HepG2 (cell line): ENCODE results near the gene CCDC57. TPM values are rescaled to one million over a fixed set of nuclear protein-coding genes. Genes with fewer than 3 reads are reported as not detected.

Experiments used
- ADNP ChIP-seq: sonication (generic); formaldehyde crosslinking; IDR thresholded peaks from 2 replicates; pipeline ENCODE4 v1.4.0; 2020; ENCODE audit warnings: missing genetic modification reagents
- ARNT2 ChIP-seq: sonication (generic); formaldehyde crosslinking; IDR thresholded peaks from 2 replicates; pipeline ENCODE4 v1.8.0; 2022; ENCODE audit warnings: mild to moderate bottlenecking, low read depth, missing genetic modification reagents, moderate library complexity
- CHD2 ChIP-seq: IDR thresholded peaks from 2 replicates; pipeline ENCODE4 v1.6.1; 2011; ENCODE audit warnings: low read depth, low read length, improper control_type of control experiment
- GPN1 ChIP-seq: sonication (generic); formaldehyde crosslinking; IDR thresholded peaks from 2 replicates; pipeline ENCODE4 v1.5.1; 2020; ENCODE audit warnings: missing genetic modification reagents, borderline replicate concordance
- HMGA1 ChIP-seq: sonication (generic); formaldehyde crosslinking; conservative IDR thresholded peaks from 2 replicates; pipeline ENCODE4 v1.4.0; 2020; ENCODE audit warnings: missing genetic modification reagents
- HOXA7 ChIP-seq: sonication (generic); formaldehyde crosslinking; IDR thresholded peaks from 2 replicates; pipeline ENCODE4 v1.8.1; 2022; ENCODE audit warnings: mild to moderate bottlenecking, missing genetic modification reagents, moderate library complexity
- SMARCE1 ChIP-seq: fragments of 450-650 bp; IDR thresholded peaks from 2 replicates; pipeline ENCODE4 v1.6.1; 2017; ENCODE audit warnings: borderline replicate concordance
- ZNF329 ChIP-seq: sonication (generic); formaldehyde crosslinking; IDR thresholded peaks from 2 replicates; pipeline ENCODE4 v1.9.0; 2021; ENCODE audit warnings: low read depth, mild to moderate bottlenecking, missing genetic modification reagents
- ZNF484 ChIP-seq: sonication (generic); formaldehyde crosslinking; IDR thresholded peaks from 2 replicates; pipeline ENCODE4 v1.5.1; 2020; ENCODE audit warnings: mild to moderate bottlenecking, low read depth, missing genetic modification reagents, borderline replicate concordance
- ZNF564 ChIP-seq: sonication (generic); formaldehyde crosslinking; IDR thresholded peaks from 2 replicates; pipeline ENCODE4 v1.8.1; 2023; ENCODE audit warnings: mild to moderate bottlenecking, missing genetic modification reagents
- ZNF720 ChIP-seq: sonication (generic); formaldehyde crosslinking; IDR thresholded peaks from 2 replicates; pipeline ENCODE4 v1.4.0; 2020; ENCODE audit warnings: missing genetic modification reagents
- ZNF737 ChIP-seq: sonication (generic); formaldehyde crosslinking; IDR thresholded peaks from 2 replicates; pipeline ENCODE4 v1.5.0; 2020; ENCODE audit warnings: missing genetic modification reagents, mild to moderate bottlenecking, borderline replicate concordance
- ZNF788 ChIP-seq: sonication (generic); formaldehyde crosslinking; IDR thresholded peaks from 2 replicates; pipeline ENCODE4 v1.5.0; 2020; ENCODE audit warnings: mild to moderate bottlenecking, missing genetic modification reagents, borderline replicate concordance
- polyA plus RNA-seq, 8 experiments: library from polyadenylated mRNA; depleted of rRNA in 3 of 8; stranded (reverse) in 7 of 8; unstranded in 1 of 8; fragments of >200 nt; fragmentation: Illumina TruSeq in 4 of 8; extraction: Trizol in 4 of 8; gene quantifications; 2 replicates each; pipeline versions ENCODE4 v1.2.1 to v1.2.3, GENCODE V29; 2011 to 2016; ENCODE audit warnings: low read depth in 4 of 8, missing spikeins in 1 of 8, mixed read lengths in 1 of 8; ENCODE audit not compliant: insufficient read depth in 1 of 8
- total RNA-seq, 5 experiments: library from RNA; depleted of rRNA; stranded (reverse); fragments of >200 nt; fragmentation: Illumina TruSeq; extraction: Trizol; gene quantifications; 2 replicates each; pipeline ENCODE4 v1.2.3, GENCODE V29; 2016; ENCODE audit warnings: low read depth in 1 of 5
- TF ChIP-seq, protein P1 (sequence below), 2 experiments: IDR thresholded peaks; 2 replicates each; pipeline ENCODE4 v1.6.1; 2011 to 2012; ENCODE audit warnings: low read length in 2 of 2, borderline replicate concordance in 1 of 2, low read depth in 1 of 2, mild to moderate bottlenecking in 1 of 2, moderate library complexity in 1 of 2
- TF ChIP-seq, protein P2 (sequence below): sonication (generic); formaldehyde crosslinking; IDR thresholded peaks from 2 replicates; pipeline ENCODE4 v1.5.0; 2020; ENCODE audit warnings: missing genetic modification reagents, mild to moderate bottlenecking, borderline replicate concordance
- TF ChIP-seq, protein P3 (sequence below): fragments of 450-650 bp; IDR thresholded peaks from 2 replicates; pipeline ENCODE4 v1.6.1; 2016
- TF ChIP-seq, protein P4 (sequence below): IDR thresholded peaks from 2 replicates; pipeline ENCODE4 v1.6.1; 2012; ENCODE audit warnings: low read depth, low read length, improper control_type of control experiment
- TF ChIP-seq, protein P5 (sequence below): sonication (generic); formaldehyde crosslinking; IDR thresholded peaks from 2 replicates; pipeline ENCODE4 v1.4.0; 2020; ENCODE audit warnings: low read depth, mild to moderate bottlenecking, missing genetic modification reagents
- TF ChIP-seq, protein P6 (sequence below): sonication (generic); formaldehyde crosslinking; IDR thresholded peaks from 2 replicates; pipeline ENCODE4 v1.4.0; 2020; ENCODE audit warnings: missing genetic modification reagents, borderline replicate concordance

The CCDC57 gene
- total and polyA plus RNA-seq, 2 of the 13 experiments (the other 11 are each of a cell fraction or from before 2014, with no cell fraction given) = 59.3 to 59.9 TPM

DNA sequence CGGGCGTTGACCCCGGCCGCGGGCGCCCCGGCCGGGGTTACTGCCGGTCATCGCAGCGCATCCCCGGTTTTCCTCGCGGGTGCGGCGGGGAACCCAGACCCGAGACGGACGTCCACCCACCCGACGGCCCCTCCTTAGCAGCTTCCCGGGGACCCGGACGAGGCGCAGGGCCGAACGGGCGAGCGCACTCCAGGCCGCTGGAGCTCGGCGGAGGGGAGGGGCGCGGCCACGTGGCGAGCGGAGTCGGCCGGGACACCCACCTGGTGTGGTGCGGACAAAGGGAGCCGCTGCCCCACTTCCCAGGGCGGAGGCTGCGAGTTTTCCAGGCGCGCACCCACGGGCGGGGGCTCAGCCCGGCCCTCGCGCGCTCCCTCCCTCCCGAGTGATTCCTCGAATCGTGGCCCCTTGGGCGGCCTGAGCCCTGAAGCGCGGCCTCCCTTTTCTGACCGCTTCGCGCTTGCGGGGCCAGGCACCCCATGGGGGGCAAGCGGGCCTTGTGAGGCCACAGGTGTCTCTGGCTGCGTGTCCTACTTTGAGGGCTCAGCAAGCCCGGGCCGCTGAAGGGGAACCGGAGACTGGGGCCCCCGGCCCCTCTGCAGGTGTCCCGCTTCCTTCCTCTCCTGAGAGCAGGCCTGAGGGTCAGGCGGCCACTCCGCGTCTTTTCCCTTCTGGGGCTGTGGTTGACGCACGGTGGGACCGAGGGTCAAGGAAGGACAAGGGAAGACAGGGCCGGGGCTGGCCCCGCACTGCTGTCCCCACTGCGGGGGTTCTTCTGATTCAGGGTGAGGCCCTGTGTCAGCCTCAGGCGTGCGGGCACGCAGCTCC is 113.5 kb downstream of the CCDC57 start (continued):
- TF ChIP-seq, protein P1, sequence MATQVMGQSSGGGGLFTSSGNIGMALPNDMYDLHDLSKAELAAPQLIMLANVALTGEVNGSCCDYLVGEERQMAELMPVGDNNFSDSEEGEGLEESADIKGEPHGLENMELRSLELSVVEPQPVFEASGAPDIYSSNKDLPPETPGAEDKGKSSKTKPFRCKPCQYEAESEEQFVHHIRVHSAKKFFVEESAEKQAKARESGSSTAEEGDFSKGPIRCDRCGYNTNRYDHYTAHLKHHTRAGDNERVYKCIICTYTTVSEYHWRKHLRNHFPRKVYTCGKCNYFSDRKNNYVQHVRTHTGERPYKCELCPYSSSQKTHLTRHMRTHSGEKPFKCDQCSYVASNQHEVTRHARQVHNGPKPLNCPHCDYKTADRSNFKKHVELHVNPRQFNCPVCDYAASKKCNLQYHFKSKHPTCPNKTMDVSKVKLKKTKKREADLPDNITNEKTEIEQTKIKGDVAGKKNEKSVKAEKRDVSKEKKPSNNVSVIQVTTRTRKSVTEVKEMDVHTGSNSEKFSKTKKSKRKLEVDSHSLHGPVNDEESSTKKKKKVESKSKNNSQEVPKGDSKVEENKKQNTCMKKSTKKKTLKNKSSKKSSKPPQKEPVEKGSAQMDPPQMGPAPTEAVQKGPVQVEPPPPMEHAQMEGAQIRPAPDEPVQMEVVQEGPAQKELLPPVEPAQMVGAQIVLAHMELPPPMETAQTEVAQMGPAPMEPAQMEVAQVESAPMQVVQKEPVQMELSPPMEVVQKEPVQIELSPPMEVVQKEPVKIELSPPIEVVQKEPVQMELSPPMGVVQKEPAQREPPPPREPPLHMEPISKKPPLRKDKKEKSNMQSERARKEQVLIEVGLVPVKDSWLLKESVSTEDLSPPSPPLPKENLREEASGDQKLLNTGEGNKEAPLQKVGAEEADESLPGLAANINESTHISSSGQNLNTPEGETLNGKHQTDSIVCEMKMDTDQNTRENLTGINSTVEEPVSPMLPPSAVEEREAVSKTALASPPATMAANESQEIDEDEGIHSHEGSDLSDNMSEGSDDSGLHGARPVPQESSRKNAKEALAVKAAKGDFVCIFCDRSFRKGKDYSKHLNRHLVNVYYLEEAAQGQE (IDR thresholded peaks at IDR 0.05; ENCODE audit: borderline replicate concordance in 1 of 2, low read depth in 1 of 2, low read length in 2 of 2) = no peak; a peak in 1 of 4 replicates
- TF ChIP-seq ZNF737 (CRISPR knock-in tag) (no peak), ZNF329 (no peak), ARNT2 (CRISPR knock-in tag) (no peak), ZNF484 (no peak), HMGA1 (CRISPR knock-in tag) (no peak), ZNF564 (CRISPR knock-in tag) (peak; percentile 46; the same call in 1 of the 2 replicates), HOXA7 (CRISPR knock-in tag) (no peak), GPN1 (CRISPR knock-in tag) (no peak), SMARCE1 (no peak), ZNF720 (CRISPR knock-in tag) (0 out of 2 replicates have a peak, but pooled peaks have one; percentile 47), CHD2 (no peak), ZNF788 (no peak; the same call in 1 of the 2 replicates), ADNP (CRISPR knock-in tag) (no peak)
- TF ChIP-seq, protein P2, sequence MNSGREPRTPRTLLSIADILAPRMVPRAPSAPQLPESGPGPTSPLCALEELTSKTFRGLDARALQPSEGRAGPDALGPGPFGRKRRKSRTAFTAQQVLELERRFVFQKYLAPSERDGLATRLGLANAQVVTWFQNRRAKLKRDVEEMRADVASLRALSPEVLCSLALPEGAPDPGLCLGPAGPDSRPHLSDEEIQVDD (CRISPR knock-in tag) = no peak
- TF ChIP-seq, protein P3, sequence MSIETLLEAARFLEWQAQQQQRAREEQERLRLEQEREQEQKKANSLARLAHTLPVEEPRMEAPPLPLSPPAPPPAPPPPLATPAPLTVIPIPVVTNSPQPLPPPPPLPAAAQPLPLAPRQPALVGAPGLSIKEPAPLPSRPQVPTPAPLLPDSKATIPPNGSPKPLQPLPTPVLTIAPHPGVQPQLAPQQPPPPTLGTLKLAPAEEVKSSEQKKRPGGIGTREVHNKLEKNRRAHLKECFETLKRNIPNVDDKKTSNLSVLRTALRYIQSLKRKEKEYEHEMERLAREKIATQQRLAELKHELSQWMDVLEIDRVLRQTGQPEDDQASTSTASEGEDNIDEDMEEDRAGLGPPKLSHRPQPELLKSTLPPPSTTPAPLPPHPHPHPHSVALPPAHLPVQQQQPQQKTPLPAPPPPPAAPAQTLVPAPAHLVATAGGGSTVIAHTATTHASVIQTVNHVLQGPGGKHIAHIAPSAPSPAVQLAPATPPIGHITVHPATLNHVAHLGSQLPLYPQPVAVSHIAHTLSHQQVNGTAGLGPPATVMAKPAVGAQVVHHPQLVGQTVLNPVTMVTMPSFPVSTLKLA = no peak
- TF ChIP-seq, protein P4, sequence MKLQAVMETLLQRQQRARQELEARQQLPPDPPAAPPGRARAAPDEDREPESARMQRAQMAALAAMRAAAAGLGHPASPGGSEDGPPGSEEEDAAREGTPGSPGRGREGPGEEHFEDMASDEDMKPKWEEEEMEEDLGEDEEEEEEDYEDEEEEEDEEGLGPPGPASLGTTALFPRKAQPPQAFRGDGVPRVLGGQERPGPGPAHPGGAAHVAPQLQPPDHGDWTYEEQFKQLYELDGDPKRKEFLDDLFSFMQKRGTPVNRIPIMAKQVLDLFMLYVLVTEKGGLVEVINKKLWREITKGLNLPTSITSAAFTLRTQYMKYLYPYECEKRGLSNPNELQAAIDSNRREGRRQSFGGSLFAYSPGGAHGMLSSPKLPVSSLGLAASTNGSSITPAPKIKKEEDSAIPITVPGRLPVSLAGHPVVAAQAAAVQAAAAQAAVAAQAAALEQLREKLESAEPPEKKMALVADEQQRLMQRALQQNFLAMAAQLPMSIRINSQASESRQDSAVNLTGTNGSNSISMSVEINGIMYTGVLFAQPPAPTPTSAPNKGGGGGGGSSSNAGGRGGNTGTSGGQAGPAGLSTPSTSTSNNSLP = no peak
- TF ChIP-seq, protein P5, sequence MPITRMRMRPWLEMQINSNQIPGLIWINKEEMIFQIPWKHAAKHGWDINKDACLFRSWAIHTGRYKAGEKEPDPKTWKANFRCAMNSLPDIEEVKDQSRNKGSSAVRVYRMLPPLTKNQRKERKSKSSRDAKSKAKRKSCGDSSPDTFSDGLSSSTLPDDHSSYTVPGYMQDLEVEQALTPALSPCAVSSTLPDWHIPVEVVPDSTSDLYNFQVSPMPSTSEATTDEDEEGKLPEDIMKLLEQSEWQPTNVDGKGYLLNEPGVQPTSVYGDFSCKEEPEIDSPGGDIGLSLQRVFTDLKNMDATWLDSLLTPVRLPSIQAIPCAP (CRISPR knock-in tag) = no peak
- TF ChIP-seq, protein P6, sequence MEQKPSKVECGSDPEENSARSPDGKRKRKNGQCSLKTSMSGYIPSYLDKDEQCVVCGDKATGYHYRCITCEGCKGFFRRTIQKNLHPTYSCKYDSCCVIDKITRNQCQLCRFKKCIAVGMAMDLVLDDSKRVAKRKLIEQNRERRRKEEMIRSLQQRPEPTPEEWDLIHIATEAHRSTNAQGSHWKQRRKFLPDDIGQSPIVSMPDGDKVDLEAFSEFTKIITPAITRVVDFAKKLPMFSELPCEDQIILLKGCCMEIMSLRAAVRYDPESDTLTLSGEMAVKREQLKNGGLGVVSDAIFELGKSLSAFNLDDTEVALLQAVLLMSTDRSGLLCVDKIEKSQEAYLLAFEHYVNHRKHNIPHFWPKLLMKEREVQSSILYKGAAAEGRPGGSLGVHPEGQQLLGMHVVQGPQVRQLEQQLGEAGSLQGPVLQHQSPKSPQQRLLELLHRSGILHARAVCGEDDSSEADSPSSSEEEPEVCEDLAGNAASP = no peak
